D341Med (cell line): ENCODE data around the gene ZNF177.
"Not testable (repeated sequence)": the region's sequence is repeated elsewhere in the genome, so short reads cannot be mapped to it uniquely, and the experiment has no call there.

ENCODE experiments used
- DNase-seq: peaks from one replicate; pipeline ENCODE4 v3.0.0; 2012; ENCODE audit warnings: low spot score

ZNF177 gene

GRCh38 chr19:9362905-9363304 is at the start of gene ZNF177:
Gene ZNF177 (plus strand): TSS chr19:9363013. CDS start chr19:9378312, 15,299 bp downstream.
- DNase-seq: peak; percentile 91

GRCh38 chr19:9313756-9314155 is 49.1 kb upstream of the ZNF177 start:
- DNase-seq: no peak

GRCh38 chr19:9321338-9321737 is 41.5 kb upstream of the ZNF177 start:
- no peak for DNase-seq

GRCh38 chr19:9321756-9322155 is 41.1 kb upstream of the ZNF177 start:
- not testable (repeated sequence) for DNase-seq

- not testable (repeated sequence) for DNase-seq
Measured at GRCh38 chr19:9322201-9322600, 40.6 kb upstream of the ZNF177 start.

GRCh38 chr19:9323557-9323918 is 39.3 kb upstream of the ZNF177 start:
- no peak for DNase-seq

GRCh38 chr19:9323919-9324583 is 38.8 kb upstream of the ZNF177 start, which contains the start of gene ZNF559:
Gene ZNF559 (plus strand): TSS chr19:9324179. CDS start chr19:9338550, 14,371 bp downstream.
- peak; percentile 93 for DNase-seq

- DNase-seq: no peak
Measured at GRCh38 chr19:9324584-9324962, 38.2 kb upstream of the ZNF177 start.

GRCh38 chr19:9329999-9330398 is 32.8 kb upstream of the ZNF177 start:
- no peak for DNase-seq

- DNase-seq: no peak
Measured at GRCh38 chr19:9342610-9343304, 20.1 kb upstream of the ZNF177 start.

GRCh38 chr19:9345005-9345404 is 17.8 kb upstream of the ZNF177 start:
- DNase-seq: no peak

- DNase-seq: no peak
Measured at GRCh38 chr19:9348253-9348652, 14.6 kb upstream of the ZNF177 start.

- no peak for DNase-seq
Measured at GRCh38 chr19:9348671-9349070, 14.1 kb upstream of the ZNF177 start.

- DNase-seq: no peak
Measured at GRCh38 chr19:9352505-9352904, 10.3 kb upstream of the ZNF177 start.

- DNase-seq: no peak
Measured at GRCh38 chr19:9353011-9353410, 9.8 kb upstream of the ZNF177 start.

- DNase-seq: no peak
Measured at GRCh38 chr19:9354651-9355050, 8.2 kb upstream of the ZNF177 start.

- no peak for DNase-seq
Measured at GRCh38 chr19:9370738-9371619, 8.2 kb downstream of the ZNF177 start.

- DNase-seq: no peak
Measured at GRCh38 chr19:9381361-9381785, 18.6 kb downstream of the ZNF177 start.

GRCh38 chr19:9406798-9407352 is 44.1 kb downstream of the ZNF177 start:
- DNase-seq: peak; percentile 89

- DNase-seq: no peak
Measured at GRCh38 chr19:9407827-9408226, 45.0 kb downstream of the ZNF177 start.

- DNase-seq: no peak
Measured at GRCh38 chr19:9413240-9413954, 50.6 kb downstream of the ZNF177 start.

- DNase-seq: no peak
Measured at GRCh38 chr19:9427941-9428340, 65.1 kb downstream of the ZNF177 start.
